NCI-H526 treated with DMSO at 0.1 percent for 48 hours (cell line): ENCODE data around the gene TBX5.

Experiments
- DNase-seq: peaks from one replicate; lab custom pipeline; 2025; lab: John Stamatoyannopoulos, UW

The TBX5 gene

DNA sequence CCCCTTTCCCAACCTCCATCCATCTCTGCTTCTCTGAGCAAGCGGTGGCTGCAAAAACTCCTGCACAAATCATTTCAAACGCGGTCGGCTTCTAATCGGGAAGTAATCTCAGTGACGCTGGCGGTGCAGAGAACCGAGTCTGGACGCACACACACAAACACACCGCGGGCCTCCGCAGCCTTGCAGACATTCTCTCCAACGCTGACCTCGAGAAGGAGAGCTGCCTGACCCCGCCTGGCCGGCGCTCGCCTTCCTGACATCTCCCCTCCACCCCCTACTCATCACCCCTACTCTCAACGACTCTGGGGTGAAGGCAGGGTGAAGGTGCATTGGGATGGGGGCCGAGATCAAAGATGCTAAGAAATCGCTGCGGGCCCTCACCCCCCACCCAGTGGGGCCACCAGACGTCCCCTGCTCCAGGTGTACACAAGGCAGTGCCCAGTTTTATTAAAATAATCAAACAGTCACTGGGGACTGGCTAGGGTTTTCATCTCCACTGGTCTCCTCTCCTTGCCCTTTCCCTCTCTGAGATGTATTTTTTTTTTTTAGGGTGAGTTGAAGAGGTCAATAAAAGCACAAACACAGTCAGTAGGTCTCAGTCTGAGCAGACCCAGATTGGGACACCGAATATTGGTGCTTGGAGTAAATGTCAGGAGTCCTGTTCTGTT, 506 bp upstream of the TBX5 start:
- DNase-seq = no peak

DNA sequence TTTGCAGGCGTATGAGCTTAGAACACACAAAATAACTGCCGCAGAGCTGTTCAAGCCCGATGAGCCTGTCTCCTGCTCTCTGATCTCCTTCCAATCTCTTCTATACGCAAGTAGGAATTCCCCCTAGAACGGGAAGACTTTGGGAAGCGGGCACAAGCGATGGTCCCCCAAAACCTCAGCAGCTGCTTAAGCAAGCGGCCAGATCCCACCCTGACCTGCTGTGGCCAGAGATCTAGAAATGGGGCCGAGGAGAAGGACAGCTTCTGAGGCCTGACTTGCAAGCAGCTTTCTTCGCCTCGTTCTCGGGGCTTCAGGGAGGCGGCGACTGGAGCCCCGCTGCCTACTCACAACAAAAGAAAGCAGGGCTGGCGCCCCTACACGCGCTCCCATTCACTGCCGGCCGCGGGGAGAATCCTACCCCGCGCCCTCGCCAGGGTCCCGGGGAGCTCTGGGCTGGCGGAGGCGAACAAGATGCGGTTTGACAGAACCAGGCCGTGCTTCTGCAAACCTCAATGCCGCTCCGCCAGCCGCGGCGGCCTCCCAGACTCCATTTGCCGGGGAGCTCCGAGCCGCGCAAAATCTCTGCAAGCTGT, 922 bp downstream of the TBX5 start:
- DNase-seq = no peak

DNA sequence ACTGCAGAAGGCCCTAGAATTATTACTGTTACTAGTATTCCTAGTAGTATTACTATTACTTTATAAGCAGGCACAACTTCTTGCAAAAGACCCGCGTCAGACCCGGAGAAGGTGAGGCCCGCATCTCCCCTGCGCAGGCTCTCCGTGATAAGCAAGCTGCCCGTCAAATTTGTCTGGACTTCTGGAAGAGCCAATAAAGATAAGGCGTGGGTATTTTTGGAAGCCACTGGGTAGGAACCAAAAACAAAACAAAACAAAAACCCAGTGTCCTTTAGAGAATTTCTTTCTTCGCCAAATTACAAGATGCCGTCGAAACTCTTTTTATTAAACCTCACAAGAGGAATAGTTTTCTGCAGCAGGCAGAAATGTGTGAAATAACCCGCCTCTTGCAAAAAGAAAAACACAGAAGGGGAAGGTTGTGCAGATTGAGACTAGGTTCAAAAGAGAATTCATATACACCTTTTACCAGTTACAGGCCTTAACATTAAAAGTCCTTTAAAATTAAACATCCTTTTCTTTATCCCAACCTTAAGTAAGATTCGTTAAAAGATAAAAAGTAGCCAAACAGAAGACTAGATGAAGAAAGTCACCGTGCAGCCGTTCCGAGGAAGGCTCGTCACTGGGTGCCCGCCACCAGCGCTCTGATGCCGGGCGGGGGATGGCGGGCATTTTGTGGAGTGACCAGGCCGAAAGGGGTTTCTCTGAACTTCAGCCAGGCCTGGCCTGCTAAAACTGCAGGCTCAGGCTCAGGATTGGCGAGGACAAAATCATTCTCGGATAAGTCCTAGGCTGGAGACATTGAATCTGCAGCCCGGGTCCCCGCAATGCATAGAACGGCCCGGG, 1.6 kb downstream of the TBX5 start:
- no peak for DNase-seq

DNA sequence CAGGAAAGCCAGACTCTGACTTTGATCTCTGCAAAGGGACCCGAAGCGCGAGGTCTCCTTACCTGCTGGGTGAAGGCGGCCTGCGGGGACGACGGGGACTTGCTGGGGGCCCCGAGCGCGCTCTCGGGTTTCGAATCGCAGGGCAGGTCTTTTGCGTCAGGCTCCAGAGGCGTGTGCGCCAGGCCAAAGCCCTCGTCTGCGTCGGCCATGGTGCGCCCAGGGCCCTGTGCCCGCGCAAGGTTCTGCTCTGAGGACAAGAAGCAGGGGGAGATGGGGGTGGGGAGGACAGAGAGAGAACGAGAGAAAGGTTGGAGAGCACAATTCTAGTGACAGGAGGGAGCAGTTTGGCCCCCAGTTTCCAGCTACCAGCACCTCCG, 2.3 kb downstream of the TBX5 start:
- DNase-seq = no peak

DNA sequence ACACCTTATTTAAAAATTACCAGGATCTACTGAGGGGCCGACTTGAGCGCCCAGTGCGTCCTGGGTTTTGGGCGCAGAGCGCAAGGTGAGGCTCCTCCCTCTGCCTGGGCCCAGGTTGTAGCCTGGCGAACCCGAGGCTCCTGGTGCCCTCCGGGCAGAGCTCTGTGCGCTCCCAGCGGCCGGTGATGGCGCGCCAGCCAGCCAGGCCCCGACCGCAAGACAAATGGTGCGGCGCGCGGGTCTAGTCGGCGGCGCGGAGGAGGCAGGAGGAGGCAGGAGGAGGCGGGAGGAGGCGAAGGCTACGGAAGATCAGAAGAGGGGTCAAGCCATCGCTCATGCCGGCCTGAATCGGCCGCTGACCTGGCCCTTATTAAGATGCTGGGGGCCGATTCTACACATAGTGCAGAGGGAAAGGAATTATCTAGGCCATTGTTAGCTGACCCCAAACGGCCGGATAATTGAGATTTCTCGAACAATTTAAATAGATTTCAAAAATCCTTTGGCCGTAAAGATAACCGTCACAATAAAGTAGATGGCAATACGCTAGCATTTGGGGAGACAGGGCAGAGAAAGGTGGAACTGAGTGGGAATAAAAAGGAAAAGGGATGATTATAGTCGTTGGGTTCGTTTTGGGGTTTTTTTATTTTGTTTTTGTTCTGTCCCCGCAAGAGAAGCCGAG, 2.8 kb downstream of the TBX5 start:
- DNase-seq = no peak

DNA sequence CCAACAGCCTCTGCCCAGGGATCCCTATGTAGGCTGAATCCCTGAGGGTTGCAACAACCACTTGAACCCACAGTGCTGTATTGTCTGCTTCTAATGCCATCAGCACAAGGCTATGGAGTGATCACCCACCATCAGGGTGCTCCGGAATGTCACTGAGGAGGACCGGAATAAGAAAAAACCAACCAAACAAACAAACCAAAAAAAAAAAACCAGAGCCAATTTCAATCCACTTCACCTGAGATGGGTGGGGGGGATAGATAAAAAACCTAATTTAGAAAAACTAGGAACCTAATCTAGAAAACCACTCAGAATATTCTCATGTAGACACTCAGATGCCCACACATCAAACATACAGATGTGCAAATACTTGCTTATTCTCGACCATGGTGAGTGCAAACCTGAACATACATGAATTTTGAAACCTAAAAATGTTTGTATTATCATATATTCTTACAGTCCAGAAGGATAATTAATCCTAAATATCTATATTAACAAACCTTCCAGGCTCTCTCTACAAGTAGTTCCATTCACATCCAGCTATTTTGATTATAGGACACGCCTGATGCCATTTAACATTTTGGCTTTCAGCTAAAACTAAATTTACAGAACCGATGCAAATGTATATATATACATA, 3.7 kb downstream of the TBX5 start:
- DNase-seq = no peak

DNA sequence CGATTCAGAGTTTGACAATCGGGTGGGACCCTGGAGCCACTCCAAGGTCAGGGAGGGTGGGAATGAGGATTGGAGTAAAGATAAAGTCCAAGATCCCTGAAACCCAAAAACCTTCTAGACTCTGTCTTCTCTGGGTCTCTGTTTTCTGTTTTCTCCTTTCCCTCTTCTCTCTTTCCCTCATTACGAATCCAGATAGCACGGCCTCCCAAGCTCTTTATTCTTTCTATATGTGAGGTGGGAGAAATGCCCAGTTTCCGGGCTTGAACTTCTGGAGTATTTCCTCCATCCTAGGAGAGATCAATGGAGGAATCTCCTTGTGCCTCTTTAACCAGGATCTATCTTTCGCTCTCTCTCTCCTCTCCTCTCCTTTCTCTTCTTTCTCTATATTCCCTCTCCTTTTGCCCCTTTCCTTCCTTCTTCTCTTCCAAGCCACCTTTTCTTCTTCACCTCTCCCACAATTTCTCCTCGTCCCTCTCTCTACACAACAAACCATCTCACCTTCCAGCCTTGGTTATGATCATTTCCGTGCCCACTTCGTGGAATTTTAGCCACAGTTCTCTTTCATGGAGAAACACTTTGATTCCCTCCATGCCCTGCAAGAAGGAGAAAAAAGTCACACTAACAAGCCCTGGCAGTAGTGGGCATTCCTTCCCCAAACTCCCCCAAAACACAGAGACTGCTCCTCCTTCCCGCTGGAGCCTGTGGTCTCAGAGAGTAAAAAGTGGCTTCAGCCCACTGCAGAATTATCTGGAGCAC, 4.4 kb downstream of the TBX5 start:
- DNase-seq = no peak

DNA sequence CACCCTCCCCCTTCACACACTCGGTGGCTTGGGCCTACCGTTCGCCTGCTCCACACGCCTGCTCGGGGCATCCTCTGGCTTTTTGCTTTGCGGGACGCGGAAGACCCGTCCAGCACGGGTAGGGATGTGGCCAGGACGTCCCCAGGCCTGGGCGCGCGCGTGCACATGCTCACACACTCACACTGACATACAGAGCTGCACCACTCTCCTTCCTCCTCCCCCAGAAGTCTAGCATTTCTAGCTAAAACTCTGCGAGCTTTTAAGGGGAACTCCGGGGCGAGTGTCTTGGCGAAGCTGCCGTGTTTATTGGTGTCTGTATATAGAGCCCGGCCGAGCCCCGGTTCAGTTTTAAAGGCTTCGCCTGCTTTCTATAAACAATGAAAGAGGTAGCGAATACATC, 5.0 kb downstream of the TBX5 start:
- no peak for DNase-seq

DNA sequence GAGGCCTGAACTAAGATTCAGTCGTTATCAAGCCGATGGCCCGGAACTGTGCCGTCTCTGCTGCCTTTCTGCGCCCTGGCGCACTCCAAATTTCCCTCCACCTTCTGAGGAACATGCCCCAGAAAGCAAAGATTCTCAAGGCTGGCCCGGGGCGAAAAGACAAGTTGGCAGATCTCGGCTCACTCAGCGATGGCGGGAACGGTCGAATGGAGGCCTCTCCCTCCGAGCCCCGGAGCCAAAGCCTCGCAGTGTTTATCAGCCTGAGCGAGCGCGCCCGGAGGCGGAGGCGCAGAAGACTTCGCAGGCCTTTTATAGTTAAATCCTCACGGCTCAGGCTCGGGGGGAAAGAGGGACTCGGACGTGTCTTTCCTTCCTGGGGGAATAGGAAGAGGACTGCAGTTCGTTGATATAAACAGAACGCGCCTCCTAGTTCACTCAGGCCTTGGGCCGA, 5.6 kb downstream of the TBX5 start:
- DNase-seq = no peak

DNA sequence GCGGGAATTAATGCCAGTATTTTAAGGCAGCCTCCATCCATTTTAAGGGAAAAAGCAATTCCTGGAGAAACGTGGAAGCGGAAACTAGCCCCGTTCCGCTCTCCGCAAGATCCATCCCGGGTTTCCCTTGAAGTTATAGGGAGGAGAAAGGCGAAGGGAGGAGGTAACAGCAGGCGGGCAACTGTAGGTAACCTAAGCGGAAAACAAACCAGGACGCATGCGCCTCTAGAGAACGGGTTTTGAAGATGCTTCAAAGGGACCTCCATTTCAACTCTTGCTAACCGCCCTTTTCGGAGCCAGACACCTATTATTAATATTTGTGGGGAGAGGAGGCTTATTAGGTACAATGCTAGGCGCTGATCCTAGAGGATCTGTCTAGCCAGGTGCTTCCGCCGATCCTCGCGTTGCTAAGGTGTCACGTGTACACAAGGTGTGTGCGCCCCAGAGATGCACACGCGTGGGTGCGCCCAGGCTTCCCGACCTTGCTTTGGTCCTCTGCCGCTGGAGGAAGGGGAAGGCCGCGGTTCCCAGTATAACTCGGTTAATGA, 6.2 kb downstream of the TBX5 start:
- DNase-seq = peak; percentile 26

DNA sequence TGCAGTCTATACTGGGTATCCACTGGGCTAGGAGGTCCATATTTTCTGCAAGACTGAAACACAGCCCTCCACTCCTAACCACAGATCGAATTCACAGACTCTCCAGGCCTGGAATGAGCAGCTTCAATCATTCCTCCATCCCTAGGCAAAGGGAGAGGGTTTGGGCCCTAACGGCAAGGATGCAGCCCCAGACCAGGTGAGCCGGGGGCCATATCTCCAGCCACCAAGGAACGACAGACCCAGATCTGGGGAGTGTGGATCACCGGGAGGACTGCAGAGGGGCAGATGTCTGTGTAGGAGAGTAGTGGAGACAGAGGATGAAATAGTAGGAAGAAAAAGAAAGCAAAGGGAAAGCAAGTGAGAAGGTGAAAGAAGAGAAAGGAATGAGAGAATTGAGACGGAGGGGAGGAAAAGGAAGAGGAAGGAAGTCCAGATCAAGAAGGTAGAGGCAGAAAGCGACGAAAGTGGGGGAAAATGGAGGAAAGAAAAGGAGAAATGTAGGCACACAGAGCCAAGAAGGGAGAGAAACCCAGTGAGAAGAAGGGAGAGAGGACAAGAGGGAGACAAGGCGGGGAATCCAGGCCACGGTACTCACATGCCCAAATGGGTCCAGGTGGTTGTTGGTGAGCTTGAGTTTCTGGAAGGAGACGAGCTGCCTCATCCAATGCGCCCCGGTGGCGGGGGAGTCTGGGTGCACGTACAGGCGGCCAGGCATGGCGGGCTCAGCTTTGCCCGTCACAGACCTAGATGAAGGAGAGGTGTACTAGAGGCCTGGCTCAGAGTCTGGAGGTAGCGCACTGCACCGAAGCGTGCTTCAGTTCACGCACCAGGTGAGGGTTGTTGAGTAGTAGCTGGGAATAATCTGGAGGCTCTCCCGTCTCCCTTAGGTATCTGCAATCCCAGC, 7.7 kb downstream of the TBX5 start:
- no peak for DNase-seq

DNA sequence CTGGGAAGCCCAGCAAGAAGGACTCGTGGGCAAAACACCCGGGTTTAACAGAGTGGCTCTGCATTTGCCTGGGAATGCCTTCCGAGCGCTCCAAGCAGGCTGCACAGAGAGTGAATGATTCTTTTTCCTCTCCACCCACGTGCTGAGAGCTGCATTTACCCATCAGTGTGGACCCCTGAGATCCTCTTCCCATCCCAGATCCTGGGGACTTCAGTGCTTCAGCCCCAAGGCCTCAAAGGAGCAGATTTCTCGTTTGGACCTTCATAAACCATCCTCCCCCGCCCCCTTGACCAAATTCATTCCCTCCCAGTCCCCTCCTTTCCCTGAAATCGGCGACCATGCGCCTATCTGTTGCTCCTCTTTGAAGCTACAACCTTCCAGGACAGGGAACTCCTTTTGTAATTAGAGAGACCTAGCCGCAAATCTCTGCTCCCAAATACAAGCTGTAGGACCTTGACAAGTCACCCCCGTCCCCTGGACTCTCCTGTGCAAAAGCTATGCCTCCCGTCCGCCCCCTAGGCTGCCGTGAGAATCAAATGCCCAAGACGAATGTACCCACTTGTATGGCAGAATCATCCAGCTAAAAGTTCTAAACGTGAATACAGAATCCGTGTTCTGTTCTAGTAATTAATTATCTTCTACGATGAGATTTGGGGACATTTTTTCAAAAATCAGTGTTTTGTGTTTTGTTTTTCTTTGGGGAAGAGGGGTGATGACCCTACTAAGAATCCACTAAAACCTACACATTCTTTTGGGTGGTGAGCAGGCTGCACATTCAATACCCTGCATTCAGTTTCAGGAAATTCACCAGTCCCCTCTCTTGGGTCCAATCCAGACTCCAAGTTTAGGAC, 8.8 kb downstream of the TBX5 start:
- no peak for DNase-seq

DNA sequence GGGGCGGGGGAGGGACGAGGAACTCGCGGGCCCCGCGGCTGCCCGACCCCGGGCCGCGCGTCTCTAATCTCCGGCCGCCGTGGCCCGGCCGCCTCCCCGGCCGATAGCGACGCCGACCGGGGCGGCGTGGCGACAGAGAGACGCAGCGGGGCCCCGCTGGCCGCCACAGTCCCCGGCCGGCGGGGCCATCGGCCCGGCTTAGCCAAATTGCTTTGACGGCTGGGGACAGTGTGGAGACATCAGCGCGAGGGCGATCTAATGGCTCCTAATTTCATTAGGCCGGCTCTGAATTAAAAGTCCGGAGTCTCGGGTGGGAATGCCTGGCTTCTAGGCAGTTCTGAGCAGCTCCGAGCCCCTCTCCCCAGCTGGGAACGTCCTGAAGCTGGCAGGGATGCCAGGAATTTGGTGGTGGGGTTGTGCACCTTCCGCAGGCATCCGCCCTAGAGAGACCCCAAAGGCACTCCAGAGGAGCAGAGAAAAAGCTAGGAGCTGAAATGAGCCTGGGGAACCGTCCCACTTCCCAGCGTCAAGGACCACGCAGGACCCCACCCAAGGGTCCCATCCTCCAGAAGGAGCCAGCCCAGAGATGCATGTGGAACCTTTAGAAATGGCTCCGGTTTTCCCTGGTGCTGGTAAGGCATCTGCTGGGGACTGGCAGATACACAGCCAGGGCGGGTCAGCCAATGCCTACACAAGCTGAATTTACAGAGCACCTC, 9.6 kb downstream of the TBX5 start:
- no peak for DNase-seq

DNA sequence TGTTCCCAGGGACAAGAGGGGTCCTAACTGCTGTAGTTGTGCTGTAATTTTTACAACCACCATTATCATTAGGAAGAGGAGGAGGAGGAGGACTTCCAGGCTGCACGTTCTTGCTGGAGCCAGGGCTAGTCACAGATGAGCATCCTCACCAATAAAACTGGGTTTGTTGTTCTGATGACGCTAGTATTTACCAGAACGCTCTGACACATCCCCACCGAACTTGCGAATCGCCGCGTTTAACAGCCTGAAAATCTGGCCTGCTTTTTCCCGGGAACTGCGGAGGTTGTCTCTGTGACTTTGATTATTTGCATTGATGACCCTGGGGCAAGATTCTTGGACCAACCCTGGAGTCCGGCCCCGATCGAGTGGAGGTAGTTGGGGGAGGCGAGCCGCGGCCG, 10.2 kb downstream of the TBX5 start:
- DNase-seq = no peak

DNA sequence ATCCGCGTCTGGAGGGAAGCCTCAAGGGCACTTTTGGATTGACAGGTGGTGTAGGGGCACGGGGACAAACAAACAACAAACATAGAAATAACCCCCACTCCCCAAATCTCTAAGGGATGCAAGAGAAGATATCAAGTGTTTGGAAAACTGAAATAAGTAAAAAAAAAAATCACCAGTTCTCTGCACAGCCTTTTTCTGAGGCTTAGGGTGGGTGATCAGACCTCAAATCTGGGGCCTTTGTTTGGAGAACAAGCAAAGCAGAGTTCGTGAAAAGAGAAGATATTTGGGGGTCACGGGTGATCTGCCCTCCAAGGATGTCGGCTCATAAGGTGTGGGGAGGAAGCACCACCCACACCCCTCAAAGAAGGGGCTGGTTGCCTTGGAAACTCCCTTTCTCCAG, 10.7 kb downstream of the TBX5 start:
- DNase-seq = no peak

DNA sequence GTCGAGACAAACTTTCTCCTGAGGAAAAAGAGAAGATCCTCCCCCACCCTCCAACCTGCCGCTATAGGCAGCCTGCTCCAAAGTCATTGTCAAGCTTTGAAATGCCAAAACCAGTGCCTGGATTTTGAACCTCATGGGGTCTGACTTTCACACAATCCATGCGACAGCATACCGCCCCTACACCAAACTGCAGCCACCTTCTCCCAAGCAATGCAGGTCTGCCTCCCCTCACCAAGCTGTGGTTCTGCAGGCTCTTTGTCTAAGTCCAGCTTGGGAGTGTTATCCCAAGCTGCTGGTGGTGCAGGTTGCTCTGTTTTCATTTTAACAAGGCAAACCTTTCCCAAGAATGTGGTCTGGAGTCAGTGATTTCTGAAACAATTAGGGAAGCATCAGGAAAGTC, 12.4 kb downstream of the TBX5 start:
- no peak for DNase-seq

DNA sequence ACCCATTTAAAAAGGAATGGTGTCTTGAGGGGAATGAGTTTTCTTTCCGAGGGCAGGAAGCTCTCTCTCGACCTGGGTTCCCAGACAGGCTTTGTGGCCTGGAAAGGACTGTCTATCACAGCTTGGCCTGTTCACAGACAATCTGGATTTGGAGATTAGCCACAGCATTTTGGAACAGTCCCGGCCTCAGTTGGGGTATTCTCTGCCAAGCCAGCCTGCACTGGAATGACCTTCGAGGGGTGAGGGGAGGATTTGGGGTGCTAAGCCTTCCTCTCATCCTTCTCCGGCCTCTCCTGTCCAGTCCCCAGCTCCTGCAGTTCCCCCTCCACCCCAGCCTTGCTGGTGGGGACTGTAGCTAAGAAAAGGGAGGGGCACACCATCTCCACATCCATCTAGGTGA, 13.0 kb downstream of the TBX5 start:
- no peak for DNase-seq

DNA sequence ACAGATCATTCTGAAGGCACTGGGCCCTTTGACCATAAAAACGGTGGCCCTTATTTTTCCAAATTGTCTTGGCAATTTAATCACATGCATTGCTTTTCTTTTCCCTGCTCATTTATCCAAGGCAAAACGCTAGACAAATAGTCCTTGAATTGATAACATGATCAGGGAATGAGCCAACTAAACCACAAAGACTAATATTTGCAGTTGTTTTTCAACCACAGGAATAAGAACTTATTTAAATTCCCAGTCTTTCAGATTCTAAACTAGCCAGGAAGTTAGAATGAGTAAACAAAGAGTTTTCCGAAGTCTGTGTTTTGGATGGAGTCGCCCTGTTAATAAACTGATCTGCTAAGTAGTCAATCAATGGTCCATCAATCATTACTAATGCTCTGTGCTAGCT, 14.9 kb downstream of the TBX5 start:
- DNase-seq = no peak

DNA sequence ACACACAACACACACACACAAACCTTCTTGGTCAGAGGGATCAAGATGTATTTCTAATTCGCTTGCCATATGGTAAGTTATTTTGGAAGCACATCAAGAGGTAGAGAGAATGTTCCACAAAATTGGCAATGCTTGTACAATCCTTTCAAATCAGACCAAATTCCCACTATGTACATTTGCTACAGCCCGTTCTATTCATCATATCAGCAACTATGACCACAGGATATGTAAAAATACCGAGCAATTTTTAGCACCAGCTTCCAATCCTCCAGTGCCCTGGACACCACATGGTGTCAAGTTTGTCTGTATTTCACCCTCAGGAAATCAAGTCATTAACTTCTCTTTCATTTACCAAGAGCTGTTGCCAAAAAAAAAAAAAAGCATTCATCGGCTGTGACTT, 21.2 kb downstream of the TBX5 start:
- DNase-seq = no peak
